ENCODE measurements around the gene SLC12A8. TPM values are rescaled to one million over a fixed set of nuclear protein-coding genes. Genes with fewer than 3 reads are reported as not detected.

SLC12A8 gene
- total and polyA plus RNA-seq, 9 of the 15 experiments (the other 6 are each of a cell fraction or from before 2014, with no cell fraction given), result 0.04 to 0.33 (median 0.09) TPM; not detected in 4

DNA sequence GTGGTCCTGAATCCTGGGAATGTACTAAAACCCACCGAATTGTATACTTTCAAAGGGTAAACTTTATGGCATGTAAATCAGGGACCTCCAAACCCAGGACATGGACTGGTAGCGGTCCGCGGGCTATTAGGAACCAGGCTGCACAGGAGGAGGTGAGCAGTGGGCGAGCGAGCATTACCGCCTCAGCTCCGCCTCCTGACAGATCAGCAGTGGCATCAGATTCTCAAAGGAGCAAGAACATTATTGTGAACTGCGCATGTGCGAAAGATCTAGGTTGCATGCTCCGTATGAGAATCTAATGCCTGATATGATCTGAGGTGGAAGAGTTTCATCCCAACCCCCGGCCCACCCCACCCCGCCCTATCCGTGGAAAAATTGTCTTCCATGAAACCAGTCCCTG, 178.9 kb downstream of the SLC12A8 start (continued):
- TF ChIP-seq, protein P1, sequence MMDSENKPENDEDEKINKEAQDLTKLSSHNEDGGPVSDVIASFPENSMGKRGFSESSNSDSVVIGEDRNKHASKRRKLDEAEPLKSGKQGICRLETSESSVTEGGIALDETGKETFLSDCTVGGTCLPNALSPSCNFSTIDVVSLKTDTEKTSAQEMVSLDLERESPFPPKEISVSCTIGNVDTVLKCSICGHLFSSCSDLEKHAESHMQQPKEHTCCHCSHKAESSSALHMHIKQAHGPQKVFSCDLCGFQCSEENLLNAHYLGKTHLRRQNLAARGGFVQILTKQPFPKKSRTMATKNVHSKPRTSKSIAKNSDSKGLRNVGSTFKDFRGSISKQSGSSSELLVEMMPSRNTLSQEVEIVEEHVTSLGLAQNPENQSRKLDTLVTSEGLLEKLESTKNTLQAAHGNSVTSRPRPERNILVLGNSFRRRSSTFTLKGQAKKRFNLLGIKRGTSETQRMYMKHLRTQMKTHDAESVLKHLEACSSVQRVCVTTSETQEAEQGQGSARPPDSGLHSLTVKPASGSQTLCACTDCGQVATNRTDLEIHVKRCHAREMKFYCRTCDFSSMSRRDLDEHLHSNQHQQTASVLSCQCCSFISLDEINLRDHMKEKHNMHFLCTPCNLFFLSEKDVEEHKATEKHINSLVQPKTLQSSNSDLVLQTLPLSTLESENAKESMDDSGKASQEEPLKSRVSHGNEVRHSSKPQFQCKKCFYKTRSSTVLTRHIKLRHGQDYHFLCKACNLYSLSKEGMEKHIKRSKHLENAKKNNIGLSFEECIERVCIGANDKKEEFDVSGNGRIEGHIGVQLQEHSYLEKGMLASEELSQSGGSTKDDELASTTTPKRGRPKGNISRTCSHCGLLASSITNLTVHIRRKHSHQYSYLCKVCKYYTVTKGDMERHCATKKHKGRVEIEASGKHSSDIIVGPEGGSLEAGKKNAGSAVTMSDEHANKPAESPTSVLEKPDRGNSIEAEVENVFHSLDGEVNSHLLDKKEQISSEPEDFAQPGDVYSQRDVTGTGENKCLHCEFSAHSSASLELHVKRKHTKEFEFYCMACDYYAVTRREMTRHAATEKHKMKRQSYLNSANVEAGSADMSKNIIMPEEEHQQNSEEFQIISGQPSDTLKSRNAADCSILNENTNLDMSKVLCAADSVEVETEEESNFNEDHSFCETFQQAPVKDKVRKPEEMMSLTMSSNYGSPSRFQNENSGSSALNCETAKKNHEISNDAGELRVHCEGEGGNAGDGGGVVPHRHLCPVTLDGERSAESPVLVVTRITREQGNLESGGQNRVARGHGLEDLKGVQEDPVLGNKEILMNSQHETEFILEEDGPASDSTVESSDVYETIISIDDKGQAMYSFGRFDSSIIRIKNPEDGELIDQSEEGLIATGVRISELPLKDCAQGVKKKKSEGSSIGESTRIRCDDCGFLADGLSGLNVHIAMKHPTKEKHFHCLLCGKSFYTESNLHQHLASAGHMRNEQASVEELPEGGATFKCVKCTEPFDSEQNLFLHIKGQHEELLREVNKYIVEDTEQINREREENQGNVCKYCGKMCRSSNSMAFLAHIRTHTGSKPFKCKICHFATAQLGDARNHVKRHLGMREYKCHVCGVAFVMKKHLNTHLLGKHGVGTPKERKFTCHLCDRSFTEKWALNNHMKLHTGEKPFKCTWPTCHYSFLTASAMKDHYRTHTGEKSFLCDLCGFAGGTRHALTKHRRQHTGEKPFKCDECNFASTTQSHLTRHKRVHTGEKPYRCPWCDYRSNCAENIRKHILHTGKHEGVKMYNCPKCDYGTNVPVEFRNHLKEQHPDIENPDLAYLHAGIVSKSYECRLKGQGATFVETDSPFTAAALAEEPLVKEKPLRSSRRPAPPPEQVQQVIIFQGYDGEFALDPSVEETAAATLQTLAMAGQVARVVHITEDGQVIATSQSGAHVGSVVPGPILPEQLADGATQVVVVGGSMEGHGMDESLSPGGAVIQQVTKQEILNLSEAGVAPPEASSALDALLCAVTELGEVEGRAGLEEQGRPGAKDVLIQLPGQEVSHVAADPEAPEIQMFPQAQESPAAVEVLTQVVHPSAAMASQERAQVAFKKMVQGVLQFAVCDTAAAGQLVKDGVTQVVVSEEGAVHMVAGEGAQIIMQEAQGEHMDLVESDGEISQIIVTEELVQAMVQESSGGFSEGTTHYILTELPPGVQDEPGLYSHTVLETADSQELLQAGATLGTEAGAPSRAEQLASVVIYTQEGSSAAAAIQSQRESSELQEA (IDR thresholded peaks at IDR 0.05; ENCODE audit: low read depth), result no peak
- no peak for TF ChIP-seq NR1H2 (CRISPR knock-in tag; IDR thresholded peaks at IDR 0.05)
- TF ChIP-seq POLR2G (IDR thresholded peaks at IDR 0.05; ENCODE audit: low read depth, low read length), result no peak
- no peak for TF ChIP-seq ZNF561 (CRISPR knock-in tag; conservative IDR thresholded peaks at IDR 0.05)
- TF ChIP-seq ZNF431 (CRISPR knock-in tag; IDR thresholded peaks at IDR 0.05), result no peak
- no peak for TF ChIP-seq FUS (optimal IDR thresholded peaks at IDR 0.05; ENCODE audit: low read depth, low read length)
- TF ChIP-seq, protein P2, sequence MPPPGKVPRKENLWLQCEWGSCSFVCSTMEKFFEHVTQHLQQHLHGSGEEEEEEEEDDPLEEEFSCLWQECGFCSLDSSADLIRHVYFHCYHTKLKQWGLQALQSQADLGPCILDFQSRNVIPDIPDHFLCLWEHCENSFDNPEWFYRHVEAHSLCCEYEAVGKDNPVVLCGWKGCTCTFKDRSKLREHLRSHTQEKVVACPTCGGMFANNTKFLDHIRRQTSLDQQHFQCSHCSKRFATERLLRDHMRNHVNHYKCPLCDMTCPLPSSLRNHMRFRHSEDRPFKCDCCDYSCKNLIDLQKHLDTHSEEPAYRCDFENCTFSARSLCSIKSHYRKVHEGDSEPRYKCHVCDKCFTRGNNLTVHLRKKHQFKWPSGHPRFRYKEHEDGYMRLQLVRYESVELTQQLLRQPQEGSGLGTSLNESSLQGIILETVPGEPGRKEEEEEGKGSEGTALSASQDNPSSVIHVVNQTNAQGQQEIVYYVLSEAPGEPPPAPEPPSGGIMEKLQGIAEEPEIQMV (tag; conservative IDR thresholded peaks at IDR 0.05; ENCODE audit: low read depth), result no peak
- TF ChIP-seq, protein P3, sequence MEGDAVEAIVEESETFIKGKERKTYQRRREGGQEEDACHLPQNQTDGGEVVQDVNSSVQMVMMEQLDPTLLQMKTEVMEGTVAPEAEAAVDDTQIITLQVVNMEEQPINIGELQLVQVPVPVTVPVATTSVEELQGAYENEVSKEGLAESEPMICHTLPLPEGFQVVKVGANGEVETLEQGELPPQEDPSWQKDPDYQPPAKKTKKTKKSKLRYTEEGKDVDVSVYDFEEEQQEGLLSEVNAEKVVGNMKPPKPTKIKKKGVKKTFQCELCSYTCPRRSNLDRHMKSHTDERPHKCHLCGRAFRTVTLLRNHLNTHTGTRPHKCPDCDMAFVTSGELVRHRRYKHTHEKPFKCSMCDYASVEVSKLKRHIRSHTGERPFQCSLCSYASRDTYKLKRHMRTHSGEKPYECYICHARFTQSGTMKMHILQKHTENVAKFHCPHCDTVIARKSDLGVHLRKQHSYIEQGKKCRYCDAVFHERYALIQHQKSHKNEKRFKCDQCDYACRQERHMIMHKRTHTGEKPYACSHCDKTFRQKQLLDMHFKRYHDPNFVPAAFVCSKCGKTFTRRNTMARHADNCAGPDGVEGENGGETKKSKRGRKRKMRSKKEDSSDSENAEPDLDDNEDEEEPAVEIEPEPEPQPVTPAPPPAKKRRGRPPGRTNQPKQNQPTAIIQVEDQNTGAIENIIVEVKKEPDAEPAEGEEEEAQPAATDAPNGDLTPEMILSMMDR (IDR thresholded peaks at IDR 0.05 in 2 of 3, conservative IDR thresholded peaks at IDR 0.05 in 1 of 3; ENCODE audit: insufficient read depth in 2 of 3, low read depth in 1 of 3, low read length in 3 of 3), result no peak
- TF ChIP-seq NFXL1 (CRISPR knock-in tag; IDR thresholded peaks at IDR 0.05), result no peak
